ENCODE data around the gene FOCAD. TPM values are rescaled to one million over a fixed set of nuclear protein-coding genes. Genes with fewer than 3 reads are reported as not detected.

FOCAD gene
- total RNA-seq, 1 experiment from 2014 or later = 43.3 TPM

DNA sequence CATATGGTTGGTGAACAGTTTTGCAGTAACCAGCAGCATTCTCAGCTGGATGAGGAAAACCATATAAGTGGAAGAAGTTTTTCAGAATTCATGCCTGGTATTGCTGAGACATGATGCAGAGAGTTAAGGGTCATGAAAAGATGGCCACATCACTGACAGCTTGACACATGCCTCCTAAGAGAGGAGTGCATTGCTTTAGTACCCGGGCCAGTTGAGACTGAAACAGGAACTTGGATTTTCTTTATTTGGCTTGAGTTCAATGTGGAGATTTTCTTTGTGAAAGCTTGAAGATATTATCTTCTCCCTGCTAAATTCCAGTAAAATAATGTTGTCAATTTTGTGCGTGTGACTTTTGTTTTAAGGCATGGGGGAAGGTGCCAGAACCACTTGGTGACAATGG, 311.6 kb downstream of the FOCAD start:
- H2BK120ac ChIP-seq (ENCODE audit: low read depth, low read length, poor library complexity, severe bottlenecking) = no peak overlapping the region
- Mint-ChIP-seq H3K4me1 (peaks cover 0 to 8% of the 10 kb centered on the region in 2 experiments; a peak in 1 of 4 replicates), H3K27ac (no peak overlapping the region), H3K27me3 (ENCODE audit: low read depth) (no peaks in the 10 kb centered on the region), H3K4me3 (no peak overlapping the region), H3K36me3 (ENCODE audit: insufficient read depth in 1 of 3, low read depth in 3 of 3) (peaks cover 12 to 47% (median 29%) of the 10 kb centered on the region in 3 experiments; a peak in 6 of 7 replicates), H3K9me3 (no peaks in the 10 kb centered on the region)
- no peak overlapping the region for H4K8ac ChIP-seq (replicated peaks; ENCODE audit: insufficient read length, low read depth, low read length)
- no peaks in the 10 kb centered on the region for H3K27me3 ChIP-seq (ENCODE audit: insufficient read depth, low read length)
- H4K91ac ChIP-seq (ENCODE audit: insufficient read length, low read depth, low read length) = no peak overlapping the region
- no peaks in the 10 kb centered on the region for H3K9me3 ChIP-seq (ENCODE audit: control insufficient read depth, low read depth, low read length)
- no peak overlapping the region for H3K18ac ChIP-seq (ENCODE audit: insufficient read length, low read depth, low read length)
- no peak overlapping the region for H2AK5ac ChIP-seq (ENCODE audit: insufficient read length, low read length)
- H3K9ac ChIP-seq (ENCODE audit: extremely low read depth, insufficient read length, low read length) = no peak overlapping the region
- no peak overlapping the region for H2BK15ac ChIP-seq (ENCODE audit: low read depth, low read length)
- H2BK12ac ChIP-seq (ENCODE audit: insufficient read length, low read depth, low read length) = no peak overlapping the region
- H3T11ph ChIP-seq (ENCODE audit: low read length) = no peak overlapping the region
- H3K4me2 ChIP-seq (ENCODE audit: insufficient read depth, insufficient read length, low read length) = no peak overlapping the region
- WGBS (ENCODE audit: extremely low coverage, insufficient read length, low lambda C conversion rate) = no CpG with 5 or more reads among the region's 2 CpGs
- H3K79me1 ChIP-seq (ENCODE audit: insufficient read depth, low read depth, low read length, poor library complexity, severe bottlenecking) = no peaks in the 10 kb centered on the region
- no peak overlapping the region for H3K4ac ChIP-seq (ENCODE audit: low read depth, low read length)
- TF ChIP-seq, protein P1, sequence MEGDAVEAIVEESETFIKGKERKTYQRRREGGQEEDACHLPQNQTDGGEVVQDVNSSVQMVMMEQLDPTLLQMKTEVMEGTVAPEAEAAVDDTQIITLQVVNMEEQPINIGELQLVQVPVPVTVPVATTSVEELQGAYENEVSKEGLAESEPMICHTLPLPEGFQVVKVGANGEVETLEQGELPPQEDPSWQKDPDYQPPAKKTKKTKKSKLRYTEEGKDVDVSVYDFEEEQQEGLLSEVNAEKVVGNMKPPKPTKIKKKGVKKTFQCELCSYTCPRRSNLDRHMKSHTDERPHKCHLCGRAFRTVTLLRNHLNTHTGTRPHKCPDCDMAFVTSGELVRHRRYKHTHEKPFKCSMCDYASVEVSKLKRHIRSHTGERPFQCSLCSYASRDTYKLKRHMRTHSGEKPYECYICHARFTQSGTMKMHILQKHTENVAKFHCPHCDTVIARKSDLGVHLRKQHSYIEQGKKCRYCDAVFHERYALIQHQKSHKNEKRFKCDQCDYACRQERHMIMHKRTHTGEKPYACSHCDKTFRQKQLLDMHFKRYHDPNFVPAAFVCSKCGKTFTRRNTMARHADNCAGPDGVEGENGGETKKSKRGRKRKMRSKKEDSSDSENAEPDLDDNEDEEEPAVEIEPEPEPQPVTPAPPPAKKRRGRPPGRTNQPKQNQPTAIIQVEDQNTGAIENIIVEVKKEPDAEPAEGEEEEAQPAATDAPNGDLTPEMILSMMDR (conservative IDR thresholded peaks at IDR 0.05) = no peak
- no peaks in the 10 kb centered on the region for H3K23me2 ChIP-seq (ENCODE audit: insufficient read length, low read depth, low read length, poor library complexity, severe bottlenecking)
- no peak overlapping the region for H3K27ac ChIP-seq (ENCODE audit: insufficient read length, low read depth, low read length)
- no peaks in the 10 kb centered on the region for H3K79me2 ChIP-seq (ENCODE audit: insufficient read depth, low read length)
- peaks cover 6% of the 10 kb centered on the region for H3K4me1 ChIP-seq (ENCODE audit: insufficient read depth, low read length)
- no peak overlapping the region for H3K14ac ChIP-seq (ENCODE audit: insufficient read depth, low read length)
- H2BK5ac ChIP-seq (ENCODE audit: insufficient read length, low read length) = no peak overlapping the region
- H4K20me1 ChIP-seq (ENCODE audit: control insufficient read depth, insufficient read depth, insufficient read length) = no peaks in the 10 kb centered on the region
- no peak overlapping the region for H3K23ac ChIP-seq (ENCODE audit: insufficient read length, low read depth, low read length)
- no peak overlapping the region for H3K56ac ChIP-seq (ENCODE audit: insufficient read length, low read depth, low read length)
- H4K5ac ChIP-seq (ENCODE audit: insufficient read length, low read depth, low read length) = no peak overlapping the region
- no peak overlapping the region for H2BK20ac ChIP-seq (ENCODE audit: low read depth, low read length, poor library complexity, severe bottlenecking)
- no peak overlapping the region for H2AFZ ChIP-seq (ENCODE audit: low read length)
- DNase-seq = no peak
